ENCODE data around the gene ROPN1L.

GRCh38 chr5:10448754-10449360 lies 7.2 kb downstream of the ROPN1L start:
- TF ChIP-seq CTCF (conservative IDR thresholded peaks at IDR 0.05) (no peak), ZFX (IDR thresholded peaks at IDR 0.05) (no peak)
